ENCODE results near the gene ITGBL1.

ITGBL1 gene

DNA sequence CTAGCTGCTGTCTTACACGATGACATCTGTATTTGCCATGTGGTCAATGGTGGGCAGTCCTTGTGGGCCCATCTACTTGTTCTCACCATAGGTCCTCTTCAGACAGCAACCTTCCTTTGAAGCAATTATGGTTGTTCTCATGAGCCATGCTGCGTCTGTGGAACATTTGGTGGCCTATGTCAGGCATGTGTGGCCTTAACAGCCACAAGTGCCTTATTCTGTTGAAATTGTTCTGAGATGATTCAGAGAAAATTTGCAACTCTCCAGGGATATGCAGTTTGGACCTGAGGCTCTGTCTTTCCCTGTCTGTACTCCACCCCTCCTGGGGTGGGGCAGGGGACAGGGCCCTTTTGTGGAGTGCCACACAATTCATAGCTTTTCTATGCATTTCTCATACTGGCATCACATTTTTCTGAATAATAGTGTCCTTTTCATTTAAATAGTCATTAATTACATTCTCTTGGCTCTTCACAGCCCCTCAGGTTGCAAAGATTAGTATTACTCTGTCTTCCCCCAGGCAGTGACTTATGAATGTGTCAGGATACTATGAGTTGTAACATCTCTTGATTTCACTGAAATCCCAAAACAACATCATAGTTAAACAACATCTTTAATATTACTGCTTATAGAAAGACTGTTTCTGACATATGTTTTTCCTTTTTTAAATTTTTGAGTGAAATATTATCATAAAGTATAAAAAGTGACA, 102.1 kb downstream of the ITGBL1 start:
- Histone ChIP-seq H3K36me3 (ENCODE audit: control insufficient read depth, insufficient read depth, low read length) (no peaks in the 10 kb centered on the region), H3K27me3 (replicated peaks; ENCODE audit: control insufficient read depth, insufficient read depth, low read length) (no peaks in the 10 kb centered on the region), H3K4me3 (replicated peaks; ENCODE audit: low read depth, low read length) (no peak overlapping the region)
- TF ChIP-seq, protein P1, sequence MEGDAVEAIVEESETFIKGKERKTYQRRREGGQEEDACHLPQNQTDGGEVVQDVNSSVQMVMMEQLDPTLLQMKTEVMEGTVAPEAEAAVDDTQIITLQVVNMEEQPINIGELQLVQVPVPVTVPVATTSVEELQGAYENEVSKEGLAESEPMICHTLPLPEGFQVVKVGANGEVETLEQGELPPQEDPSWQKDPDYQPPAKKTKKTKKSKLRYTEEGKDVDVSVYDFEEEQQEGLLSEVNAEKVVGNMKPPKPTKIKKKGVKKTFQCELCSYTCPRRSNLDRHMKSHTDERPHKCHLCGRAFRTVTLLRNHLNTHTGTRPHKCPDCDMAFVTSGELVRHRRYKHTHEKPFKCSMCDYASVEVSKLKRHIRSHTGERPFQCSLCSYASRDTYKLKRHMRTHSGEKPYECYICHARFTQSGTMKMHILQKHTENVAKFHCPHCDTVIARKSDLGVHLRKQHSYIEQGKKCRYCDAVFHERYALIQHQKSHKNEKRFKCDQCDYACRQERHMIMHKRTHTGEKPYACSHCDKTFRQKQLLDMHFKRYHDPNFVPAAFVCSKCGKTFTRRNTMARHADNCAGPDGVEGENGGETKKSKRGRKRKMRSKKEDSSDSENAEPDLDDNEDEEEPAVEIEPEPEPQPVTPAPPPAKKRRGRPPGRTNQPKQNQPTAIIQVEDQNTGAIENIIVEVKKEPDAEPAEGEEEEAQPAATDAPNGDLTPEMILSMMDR (IDR thresholded peaks at IDR 0.05; ENCODE audit: insufficient read depth, low read length, poor library complexity, severe bottlenecking): no peak
- no peak for DNase-seq (ENCODE audit: extremely low read depth, insufficient read length)

DNA sequence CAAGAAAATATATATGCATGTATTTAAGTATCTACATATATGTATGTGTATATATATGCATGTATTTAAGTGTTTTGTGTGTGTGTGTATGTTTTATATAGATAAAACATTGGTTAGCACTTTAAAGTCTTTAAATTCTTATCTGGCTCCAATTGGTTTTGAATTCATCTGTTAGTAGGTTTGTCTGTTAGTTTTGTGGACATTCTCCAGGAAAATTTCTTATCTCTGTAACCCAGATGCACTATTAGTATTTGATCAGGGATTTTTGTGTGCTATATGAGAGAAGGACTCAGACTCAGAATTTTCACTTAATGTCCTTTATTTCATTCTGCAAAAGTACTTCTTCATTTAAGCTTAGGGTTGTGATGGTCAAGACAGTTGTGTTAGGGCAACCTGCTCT, 103.1 kb downstream of the ITGBL1 start:
- H3K27me3 ChIP-seq (replicated peaks; ENCODE audit: control insufficient read depth, insufficient read depth, low read length): no peaks in the 10 kb centered on the region
- TF ChIP-seq, protein P1 (IDR thresholded peaks at IDR 0.05; ENCODE audit: insufficient read depth, low read length, poor library complexity, severe bottlenecking): no peak
- no peak overlapping the region for H3K4me3 ChIP-seq (replicated peaks; ENCODE audit: low read depth, low read length)
- no peaks in the 10 kb centered on the region for H3K36me3 ChIP-seq (ENCODE audit: control insufficient read depth, insufficient read depth, low read length)
- no peak for DNase-seq (ENCODE audit: extremely low read depth, insufficient read length)

DNA sequence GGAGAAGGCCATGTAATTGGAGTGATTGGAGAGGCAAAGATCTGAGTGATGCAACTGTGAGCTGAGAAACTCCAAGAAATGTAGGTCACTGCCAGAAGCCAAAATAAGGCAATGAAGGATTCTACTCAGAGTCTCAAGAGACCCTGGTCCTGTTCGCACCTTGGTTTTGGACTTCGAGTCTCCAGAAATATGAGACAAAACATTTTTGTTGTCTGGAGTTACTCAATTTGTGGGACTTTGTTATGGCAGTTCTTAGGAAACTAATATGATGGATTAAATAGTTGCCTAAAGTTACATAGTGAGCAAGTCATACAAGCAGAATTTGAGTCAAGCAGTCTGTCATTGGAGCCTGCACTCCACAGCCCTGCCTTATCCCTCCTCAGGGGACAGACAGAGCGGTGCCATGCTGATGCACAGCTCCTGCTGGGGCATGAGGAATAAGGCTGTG, 104.2 kb downstream of the ITGBL1 start:
- Histone ChIP-seq H3K4me3 (replicated peaks; ENCODE audit: low read depth, low read length) (no peak overlapping the region), H3K27me3 (replicated peaks; ENCODE audit: control insufficient read depth, insufficient read depth, low read length) (no peaks in the 10 kb centered on the region), H3K36me3 (ENCODE audit: control insufficient read depth, insufficient read depth, low read length) (no peaks in the 10 kb centered on the region)
- TF ChIP-seq, protein P1 (IDR thresholded peaks at IDR 0.05; ENCODE audit: insufficient read depth, low read length, poor library complexity, severe bottlenecking): no peak
- no peak for DNase-seq (ENCODE audit: extremely low read depth, insufficient read length)

- Histone ChIP-seq H3K27me3 (replicated peaks; ENCODE audit: control insufficient read depth, insufficient read depth, low read length) (no peaks in the 10 kb centered on the region), H3K4me3 (replicated peaks; ENCODE audit: low read depth, low read length) (no peak overlapping the region), H3K36me3 (ENCODE audit: control insufficient read depth, insufficient read depth, low read length) (no peaks in the 10 kb centered on the region)
- TF ChIP-seq, protein P1 (IDR thresholded peaks at IDR 0.05; ENCODE audit: insufficient read depth, low read length, poor library complexity, severe bottlenecking): no peak
- DNase-seq (ENCODE audit: extremely low read depth, insufficient read length): no peak
Observed at GRCh38 chr13:101565317-101565716, 112.8 kb downstream of the ITGBL1 start.

DNA sequence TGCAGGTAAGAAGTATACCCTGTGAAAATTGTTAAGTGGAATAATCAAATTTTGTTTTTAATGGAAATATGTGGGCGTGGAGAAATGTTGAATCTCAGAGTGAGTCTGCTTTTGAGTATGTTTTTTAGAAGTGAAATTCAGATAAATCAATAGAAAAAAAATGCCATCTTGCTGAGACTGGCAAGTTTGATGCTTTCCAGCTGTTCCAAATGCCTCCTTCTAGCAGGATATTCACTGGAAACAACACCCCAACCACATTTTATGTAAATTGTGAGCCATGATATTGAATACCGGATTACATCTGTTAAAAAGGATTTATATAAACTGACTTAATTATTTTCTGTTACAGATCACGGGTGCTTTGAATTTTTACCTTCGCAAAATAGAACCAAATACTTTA, 115.4 kb downstream of the ITGBL1 start:
- Histone ChIP-seq H3K36me3 (ENCODE audit: control insufficient read depth, insufficient read depth, low read length) (no peaks in the 10 kb centered on the region), H3K27me3 (replicated peaks; ENCODE audit: control insufficient read depth, insufficient read depth, low read length) (no peaks in the 10 kb centered on the region), H3K4me3 (replicated peaks; ENCODE audit: low read depth, low read length) (no peak overlapping the region)
- TF ChIP-seq, protein P1 (IDR thresholded peaks at IDR 0.05; ENCODE audit: insufficient read depth, low read length, poor library complexity, severe bottlenecking): no peak
- DNase-seq (ENCODE audit: extremely low read depth, insufficient read length): no peak

- Histone ChIP-seq H3K4me3 (replicated peaks; ENCODE audit: low read depth, low read length) (no peak overlapping the region), H3K36me3 (ENCODE audit: control insufficient read depth, insufficient read depth, low read length) (no peaks in the 10 kb centered on the region), H3K27me3 (replicated peaks; ENCODE audit: control insufficient read depth, insufficient read depth, low read length) (no peaks in the 10 kb centered on the region)
- TF ChIP-seq, protein P1 (IDR thresholded peaks at IDR 0.05; ENCODE audit: insufficient read depth, low read length, poor library complexity, severe bottlenecking): no peak
- DNase-seq (ENCODE audit: extremely low read depth, insufficient read length): no peak
Observed at GRCh38 chr13:101569807-101570206, 117.3 kb downstream of the ITGBL1 start.
